SK-N-DZ (cell line): ENCODE results near the gene ENOSF1.
A peak's percentile ranks its signal among the peaks of the same experiment; 100 is the strongest.

Experiments
- DNase-seq: peaks from one replicate; pipeline ENCODE4 v3.0.0-alpha.2; 2015; ENCODE audit warnings: low spot score

Gene ENOSF1

DNA sequence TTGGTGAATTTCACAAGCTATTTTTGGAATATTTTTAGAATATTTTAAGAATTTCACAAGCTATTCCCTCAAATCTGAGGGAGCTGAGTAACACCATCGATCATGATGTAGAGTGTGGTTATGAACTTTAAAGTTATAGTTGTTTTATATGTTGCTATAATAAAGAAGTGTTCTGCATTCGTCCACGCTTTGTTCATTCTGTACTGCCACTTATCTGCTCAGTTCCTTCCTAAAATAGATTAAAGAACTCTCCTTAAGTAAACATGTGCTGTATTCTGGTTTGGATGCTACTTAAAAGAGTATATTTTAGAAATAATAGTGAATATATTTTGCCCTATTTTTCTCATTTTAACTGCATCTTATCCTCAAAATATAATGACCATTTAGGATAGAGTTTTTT is 39.1 kb downstream of the ENOSF1 start:
- no peak for DNase-seq

GRCh38 chr18:671405-671804 is 41.0 kb downstream of the ENOSF1 start:
- DNase-seq = no peak

GRCh38 chr18:670522-670921 is 41.9 kb downstream of the ENOSF1 start:
- no peak for DNase-seq

- DNase-seq = no peak
These were observed 43.4 kb downstream of the ENOSF1 start for GRCh38 chr18:669077-669476.

DNA sequence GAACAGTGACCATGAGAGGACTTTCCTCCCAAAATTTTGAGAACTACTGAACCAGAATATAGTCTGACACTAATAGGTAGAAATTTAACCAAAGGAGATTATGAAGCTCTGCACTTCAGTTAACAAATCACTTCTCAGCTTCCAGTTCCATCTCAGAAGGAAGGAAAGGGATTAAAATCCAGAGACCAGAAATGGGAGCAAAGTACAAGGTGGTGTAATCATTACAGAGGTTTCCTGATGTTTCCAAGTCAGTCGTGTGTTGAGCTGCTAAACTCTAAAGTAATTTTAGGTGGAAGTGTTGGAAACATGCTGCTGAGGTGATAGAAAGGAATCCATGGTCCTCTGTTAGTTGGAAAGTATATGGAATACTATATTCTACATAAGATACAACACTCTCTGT is 44.2 kb downstream of the ENOSF1 start:
- DNase-seq = no peak

DNA sequence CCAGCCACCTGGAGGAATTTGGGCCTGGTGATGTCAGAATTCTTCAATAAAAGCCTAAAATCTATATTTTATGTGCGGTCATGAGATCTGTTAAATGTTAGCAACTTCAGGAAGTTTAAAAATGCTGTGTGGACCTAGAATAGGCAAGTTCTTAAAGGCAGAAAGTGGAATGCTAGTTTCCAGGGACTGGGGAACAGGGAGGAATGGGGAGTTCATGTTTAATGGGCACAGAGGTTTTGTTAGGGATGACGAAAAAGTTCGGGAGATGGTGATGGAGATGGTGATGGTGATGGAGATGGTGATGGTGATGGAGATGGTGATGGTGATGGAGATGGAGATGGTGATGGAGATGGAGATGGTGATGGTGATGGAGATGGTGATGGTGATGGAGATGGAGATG is 45.8 kb downstream of the ENOSF1 start:
- no peak for DNase-seq

DNA sequence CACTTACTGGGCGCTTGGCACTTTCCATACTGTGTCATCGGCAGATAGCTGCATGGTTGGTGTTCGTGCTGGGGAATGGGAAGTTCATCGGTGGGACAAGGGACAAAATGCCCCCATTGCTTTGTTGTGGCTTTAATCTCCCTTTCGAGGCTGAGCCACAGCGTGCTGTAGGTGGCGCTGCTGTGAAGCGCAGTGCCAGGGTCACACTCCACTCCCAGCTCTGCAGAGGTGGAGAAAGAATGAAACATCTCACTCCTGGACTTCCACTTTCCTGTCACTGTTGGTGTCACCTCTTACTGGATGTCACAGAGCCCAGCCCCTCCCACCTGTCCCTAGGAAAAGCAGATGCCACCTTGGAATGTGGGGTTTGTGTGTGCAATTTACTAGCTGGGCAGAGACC is 46.3 kb downstream of the ENOSF1 start:
- no peak for DNase-seq

DNA sequence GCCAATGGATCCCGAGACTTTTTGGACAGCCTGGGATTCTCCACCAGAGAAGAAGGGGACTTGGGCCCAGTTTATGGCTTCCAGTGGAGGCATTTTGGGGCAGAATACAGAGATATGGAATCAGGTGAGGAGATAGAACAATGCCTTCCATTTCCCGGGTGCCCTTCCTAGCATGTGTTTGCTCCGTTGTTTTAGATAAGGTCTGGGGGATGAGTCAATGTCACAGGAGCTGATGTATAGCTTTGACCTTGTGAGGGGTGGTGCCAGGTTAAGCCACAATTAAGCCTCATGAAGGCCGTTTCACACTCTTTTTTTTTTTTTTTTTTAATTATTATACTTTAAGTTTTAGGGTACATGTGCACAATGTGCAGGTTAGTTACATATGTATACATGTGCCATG is 50.2 kb downstream of the ENOSF1 start:
- DNase-seq = no peak

GRCh38 chr18:659597-659996 is 52.8 kb downstream of the ENOSF1 start:
- DNase-seq = no peak

GRCh38 chr18:658947-659533 is 53.4 kb downstream of the ENOSF1 start:
- DNase-seq = no peak

- peak; percentile 95 for DNase-seq
These were observed 54.2 kb downstream of the ENOSF1 start for GRCh38 chr18:658001-658946.

GRCh38 chr18:657311-658000 is 55.0 kb downstream of the ENOSF1 start, which contains the start of gene TYMS:
Gene TYMS (plus strand): TSS chr18:657653. CDS start chr18:657743, 90 bp downstream.
- DNase-seq = peak; percentile 90

GRCh38 chr18:655445-655844 is 57.0 kb downstream of the ENOSF1 start:
- DNase-seq = no peak

GRCh38 chr18:654601-655000 is 57.8 kb downstream of the ENOSF1 start:
- DNase-seq = no peak

GRCh38 chr18:653512-653911 is 58.9 kb downstream of the ENOSF1 start:
- DNase-seq = no peak

- DNase-seq = no peak
These were observed 60.3 kb downstream of the ENOSF1 start for GRCh38 chr18:652131-652530.

DNA sequence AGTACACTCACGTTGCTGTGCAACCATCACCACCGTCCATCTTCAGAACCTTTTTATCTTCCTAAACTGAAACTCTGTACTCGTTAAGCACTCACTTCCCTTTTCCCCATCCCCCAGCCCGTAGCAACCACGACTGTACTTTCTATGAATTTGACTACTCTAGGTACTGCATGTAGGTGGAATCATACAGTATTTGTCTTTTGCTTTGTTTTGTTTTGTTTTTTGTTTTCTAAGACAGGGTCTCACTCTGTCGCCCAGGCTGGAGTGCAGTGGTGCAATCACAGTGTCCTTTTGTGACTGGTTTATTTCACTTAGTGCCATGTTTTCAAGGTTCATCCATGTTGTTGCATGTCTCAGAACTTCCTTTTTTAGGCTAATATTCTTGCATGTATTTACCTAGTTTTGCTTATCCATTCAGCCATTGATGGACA is 62.0 kb downstream of the ENOSF1 start:
- no peak for DNase-seq

DNA sequence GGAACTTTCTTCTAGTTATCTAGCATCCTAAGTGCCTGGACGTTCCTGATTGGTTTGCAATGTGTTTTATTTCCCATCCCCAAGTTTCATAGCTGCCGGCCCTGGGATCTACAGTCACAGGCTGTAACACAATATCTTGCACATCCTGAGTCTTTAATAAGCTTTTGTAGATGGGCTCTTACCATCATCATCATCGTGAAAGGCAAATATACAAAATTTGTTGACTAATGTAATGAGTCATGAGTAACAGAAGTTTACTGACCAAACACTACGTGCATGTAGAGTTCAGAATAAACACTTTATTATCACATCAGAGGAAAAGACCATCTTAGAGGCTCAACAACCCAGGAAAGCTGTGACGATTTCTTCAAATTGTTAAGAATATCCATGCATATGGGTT is 63.1 kb downstream of the ENOSF1 start:
- DNase-seq = no peak

DNA sequence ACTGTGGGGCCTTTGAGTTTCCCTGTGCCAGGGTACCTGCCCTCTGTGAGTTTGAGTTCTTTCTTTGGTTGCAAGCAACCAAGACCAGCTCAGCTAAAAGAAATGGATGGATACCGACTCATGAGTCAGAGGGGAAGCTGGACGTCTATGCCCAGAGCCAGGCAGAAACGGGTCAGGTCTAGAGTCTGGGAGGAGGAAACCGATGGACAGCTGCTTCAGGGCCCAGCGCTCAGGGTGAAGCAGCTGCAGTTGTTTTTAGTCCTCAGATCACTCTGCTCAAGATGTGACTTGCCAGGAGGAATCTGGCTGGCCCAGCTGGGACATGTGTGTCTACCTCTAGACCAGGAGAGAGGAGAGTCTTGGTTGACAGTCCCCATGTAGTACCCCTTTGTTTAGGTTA is 65.1 kb downstream of the ENOSF1 start:
- DNase-seq = no peak

- DNase-seq = no peak
These were observed 67.9 kb downstream of the ENOSF1 start for GRCh38 chr18:644395-645004.

GRCh38 chr18:641224-641623 is 71.2 kb downstream of the ENOSF1 start:
- DNase-seq = no peak

DNA sequence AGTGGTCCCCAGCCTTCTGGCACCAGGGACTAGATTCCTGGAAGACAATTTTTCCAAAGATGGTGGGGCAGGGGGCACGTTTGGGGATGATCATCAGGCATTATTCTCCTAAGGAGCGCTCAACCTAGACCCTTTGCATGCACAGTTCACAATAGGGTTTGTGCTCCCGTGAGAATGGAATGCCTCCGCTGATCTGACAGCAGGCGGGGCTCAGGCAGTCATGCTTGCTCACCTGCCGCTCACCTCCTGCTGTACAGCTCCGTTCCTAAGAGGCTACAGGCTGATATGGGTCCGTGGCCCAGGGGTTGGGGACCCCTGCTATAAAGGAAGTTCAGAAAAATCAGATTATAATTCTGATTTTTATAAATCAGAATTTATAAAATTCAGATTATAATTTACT is 77.3 kb downstream of the ENOSF1 start:
- DNase-seq = no peak
